GM19463 (cell line): Measurements from ENCODE around the gene C9orf50.
A peak's percentile ranks its signal among the peaks of the same experiment; 100 is the strongest.

Experiments
- ATAC-seq: cut with Tn5 transposase; IDR thresholded peaks from one replicate; pipeline ENCODE4 v1.9.1; 2021; ENCODE audit warnings: mild to moderate bottlenecking, moderate library complexity; ENCODE audit not compliant: unreplicated experiment

The C9orf50 gene

DNA sequence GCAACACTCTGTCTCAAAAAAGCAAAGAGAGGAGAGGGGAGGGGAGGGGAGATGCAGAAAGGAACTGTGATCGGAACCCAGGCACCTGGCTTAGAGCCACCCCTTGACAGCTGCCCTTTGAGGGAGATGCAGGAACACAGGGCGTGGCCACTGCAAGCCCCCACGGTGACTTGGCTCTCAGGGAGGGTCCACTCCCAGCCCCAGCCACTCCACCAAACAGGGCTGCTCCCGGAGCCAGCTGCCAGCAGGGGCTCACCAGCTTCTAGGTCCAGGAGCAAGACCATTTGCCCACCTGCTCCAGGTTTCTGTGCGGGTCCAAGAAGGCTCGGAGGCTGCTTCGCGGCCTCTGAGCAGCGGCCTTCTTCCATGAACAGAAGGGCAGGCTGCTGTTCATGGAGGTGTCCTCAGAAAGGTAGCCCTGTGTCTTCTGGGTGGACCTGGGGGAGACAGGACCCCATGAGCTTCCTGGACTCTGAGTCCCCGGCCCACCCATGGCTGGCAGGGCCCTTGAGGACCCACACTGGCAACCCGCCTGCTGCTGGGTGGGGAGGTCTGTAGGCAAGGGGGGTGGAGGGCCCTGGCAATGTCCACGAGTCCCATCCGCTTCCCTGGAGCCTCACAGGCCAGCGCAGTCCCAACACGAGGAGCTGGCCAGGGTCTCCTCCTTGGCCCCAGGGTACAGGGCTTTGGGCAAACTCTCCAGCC is 7.9 kb downstream of the C9orf50 start:
- no peak for ATAC-seq

DNA sequence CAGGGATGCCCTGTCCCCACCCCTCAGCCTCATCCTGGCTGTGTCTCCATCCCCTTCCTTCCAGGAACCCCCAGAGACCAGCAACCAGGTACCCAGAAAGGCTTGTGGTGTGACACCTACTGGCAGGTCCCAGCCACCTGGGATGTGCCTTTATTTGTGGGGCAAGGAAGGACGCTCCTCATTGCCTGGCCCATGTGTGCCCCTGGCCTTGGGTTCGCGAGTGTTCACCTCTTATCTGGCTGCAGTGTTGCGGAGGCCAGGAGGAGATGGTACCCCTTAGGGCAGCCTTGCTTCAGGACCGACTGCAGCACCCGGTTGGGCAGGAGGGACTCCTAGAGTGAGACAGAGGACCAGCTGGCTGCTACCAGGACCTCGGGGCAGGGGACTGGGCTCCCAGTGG is 8.8 kb downstream of the C9orf50 start:
- ATAC-seq = no peak

DNA sequence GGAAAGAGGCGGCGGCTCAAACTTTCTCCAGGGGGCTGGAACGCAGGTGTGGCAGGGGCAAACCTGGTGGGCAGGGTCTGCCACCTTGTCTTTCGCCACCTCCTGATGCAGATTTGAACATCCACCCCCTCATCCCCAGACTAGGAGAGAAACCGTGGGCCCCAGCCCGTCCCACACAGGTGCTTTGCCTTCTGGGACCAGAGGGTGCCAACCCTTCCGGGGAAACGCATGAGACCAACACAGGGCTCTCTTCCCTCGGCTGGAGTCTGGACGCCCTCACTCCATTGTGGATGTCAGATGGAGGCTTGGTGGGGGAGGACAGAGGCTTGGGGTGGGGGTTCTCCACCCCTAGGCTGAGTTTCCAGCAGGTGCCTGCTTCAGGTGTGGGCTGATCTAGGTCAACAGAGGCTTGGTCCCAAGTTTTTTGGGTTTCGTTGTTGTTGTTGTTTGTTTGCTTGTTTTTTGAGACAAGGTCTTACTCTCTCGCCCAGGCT is 9.5 kb downstream of the C9orf50 start:
- ATAC-seq = no peak

DNA sequence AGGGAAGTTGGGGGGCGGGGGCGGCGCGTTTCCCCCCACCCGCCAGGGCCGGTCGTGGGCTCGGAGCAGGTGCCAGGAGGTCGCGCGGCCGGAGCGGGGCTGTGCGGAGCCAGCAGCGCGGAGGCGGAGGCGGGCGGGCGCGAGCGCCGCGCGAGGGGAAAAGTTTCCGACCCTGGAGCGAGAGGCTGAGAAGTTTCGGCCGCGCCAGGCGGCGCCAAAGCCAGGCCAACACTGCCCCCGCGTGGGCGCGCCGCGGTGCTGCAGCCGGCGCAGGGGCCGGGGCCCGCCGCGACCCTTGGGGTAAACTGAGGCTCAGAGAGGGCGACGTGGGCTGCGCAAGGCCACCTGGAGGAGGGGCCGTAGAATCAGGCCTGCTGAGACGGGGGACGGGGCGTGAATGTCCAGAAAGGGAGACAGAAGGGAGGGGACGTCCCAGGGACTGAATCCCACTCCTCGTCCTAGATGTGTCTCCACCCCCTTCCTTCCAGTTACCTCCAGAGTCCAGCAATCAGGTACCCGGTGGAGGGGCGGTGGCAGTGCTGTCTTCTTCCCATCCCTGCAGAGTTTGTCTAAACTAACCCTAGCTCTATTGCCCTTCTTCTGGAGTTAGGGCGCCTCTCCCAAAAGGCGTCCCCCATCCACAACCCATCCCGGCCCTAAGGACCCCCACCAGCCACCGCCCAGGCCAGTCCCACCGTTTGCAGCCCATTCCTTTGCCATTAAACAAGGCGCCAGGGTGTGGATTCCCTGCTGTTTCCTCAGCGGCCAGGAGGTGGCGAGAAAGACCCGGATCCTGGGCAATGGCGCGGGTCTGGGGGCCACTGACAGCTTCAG is 10.2 kb downstream of the C9orf50 start:
- ATAC-seq = peak; percentile 53

DNA sequence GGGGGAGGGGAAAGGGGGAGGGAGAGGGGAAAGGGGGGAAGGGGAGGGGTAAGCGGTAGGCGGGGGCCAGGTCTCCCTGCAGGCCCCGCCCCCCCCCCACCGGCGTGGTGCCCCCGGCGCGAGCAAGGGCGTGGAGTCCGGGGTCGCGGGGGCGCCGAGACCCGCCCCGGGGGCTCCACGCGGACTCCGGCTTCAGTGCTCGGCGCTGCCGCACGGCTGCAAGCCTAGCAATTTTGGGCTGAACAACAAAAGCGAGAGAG is 10.8 kb downstream of the C9orf50 start:
- ATAC-seq = no peak

DNA sequence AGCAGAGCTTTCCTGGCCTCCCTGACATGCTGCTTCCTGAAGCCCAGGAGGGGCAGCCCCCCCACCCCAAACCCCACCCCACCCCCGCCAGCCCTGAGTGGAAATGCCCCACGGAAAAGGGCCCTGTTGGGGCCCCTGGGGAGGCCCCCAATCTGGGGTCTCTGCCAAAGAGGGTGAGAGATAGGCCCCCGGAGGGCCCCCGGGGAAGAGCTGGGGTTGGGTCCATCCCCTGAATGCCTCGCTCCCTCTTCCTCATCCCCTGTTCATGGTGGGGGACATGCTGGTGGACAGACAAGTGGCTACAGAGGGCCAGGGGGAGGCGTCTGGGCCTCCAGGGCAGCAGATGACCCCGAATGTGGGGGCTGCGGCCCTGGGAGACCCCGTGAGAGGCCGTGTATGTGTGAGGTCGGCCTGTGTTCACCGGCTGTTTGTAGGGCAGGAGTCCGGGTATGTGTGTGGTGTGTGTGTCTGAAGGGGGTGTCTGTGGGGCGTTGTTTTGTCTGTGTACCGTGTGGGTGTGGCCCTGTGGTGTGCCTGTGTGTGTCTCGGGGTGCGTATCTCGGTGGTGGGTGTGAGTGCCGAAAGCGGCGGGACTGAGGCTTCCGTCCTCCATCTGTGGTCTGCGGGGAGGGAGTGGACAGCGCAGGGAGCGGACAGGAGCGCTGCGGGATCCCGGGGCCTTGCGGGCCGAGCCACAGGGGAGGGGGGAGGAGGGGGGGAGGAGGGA is 11.3 kb downstream of the C9orf50 start:
- ATAC-seq = no peak

DNA sequence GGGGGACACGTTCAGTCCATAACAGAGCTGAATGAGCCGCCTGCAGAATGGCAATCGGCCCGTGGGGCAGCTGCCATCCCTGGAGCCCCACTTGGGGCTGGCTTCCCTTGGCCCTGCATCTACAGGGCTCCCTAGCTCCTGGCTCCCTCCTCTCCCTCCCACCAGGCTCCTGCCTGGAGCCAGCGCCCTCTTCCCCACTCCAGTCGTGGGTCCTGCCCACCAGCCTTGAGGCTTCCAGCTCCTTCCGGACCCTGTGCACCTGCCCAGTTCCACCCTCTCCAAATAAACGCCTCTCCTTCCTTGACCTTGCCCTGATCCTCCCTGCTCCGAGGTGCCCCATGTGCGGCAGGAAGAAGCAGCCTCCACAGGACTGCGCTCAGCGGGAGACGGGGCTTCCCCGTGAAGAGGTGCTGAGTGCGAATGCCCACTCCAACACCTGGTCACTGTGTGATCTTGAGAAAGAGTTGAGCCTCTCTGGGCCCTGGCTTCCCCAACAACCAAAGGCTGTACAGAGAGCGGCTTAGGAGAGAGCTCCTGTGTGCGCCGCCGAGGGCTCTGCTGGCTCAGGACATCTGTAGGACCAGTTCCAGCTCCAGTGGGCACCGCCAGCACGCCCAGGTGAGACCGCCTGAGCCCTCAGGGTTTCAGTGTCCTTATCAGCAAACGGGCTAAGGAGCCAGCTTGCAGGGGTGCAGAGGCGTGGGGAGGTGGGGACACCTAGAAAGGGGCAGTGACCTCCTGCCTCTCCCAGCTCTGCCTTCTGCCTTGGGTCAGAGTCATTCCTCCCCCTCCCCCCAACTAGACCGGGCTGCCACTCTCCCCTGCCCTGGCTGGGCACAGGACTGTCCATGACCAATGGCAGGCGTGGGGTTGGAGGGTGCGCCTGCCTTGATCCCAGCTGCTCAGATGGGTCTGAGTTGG is 12.1 kb downstream of the C9orf50 start:
- ATAC-seq = no peak

DNA sequence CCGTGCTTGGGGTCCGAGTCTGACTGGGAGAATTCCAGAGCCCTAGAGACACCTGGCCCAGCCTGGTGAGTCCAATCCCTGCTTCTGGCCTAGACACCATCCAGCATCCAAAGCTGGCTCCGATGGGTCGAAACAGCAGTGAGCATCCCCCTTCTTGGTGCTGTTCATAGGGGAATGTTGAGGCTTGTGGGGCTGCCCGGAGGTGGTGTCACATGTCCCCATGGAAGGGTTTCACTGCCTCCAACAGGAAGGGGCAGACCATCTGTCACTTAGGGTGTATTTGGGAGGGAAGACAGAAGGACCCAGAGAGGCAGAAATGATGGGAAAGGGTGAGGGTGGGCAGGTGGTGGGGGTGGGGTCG is 13.9 kb downstream of the C9orf50 start:
- ATAC-seq = no peak

DNA sequence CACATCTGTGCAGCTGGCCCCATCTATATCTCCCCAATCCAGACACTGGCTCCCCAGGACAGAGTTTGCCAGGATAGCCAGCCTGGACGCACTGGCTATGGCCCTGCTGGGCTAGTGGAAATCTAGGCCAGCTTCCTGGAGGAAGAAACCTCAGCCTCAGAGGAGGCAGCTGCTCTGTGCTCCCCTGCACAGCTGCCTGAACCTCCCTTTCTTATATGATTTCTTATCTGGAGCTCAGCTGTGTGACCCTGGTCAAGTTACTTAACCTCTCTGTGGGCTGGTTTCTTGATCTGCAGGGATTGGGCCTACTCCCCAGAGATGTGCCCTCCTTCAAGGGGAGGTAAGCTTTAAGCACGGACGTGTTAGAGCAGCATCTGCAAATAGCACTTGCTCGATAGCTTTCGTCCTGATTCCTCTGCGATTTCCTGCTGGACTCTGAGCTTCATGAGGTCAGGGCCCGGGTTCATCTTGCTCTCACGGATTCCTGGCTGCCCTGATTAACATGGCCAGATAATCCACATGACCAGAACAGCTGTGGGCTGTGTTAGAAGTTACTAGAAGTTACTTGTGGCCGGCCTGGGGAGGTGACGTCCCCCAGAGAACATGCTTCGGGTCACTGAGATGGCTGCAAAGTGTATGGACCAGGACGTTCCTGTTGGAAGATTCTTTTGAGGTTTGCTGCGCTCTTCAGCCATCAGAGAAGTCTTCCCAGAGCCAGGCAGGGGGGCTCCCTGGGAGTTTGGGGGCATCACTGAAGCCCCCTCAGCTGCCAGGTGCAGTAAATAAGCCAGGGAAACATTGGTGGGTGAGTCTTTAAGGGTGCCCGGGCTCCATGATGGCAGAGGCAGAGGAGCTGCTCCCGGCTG is 14.5 kb downstream of the C9orf50 start:
- ATAC-seq = no peak

DNA sequence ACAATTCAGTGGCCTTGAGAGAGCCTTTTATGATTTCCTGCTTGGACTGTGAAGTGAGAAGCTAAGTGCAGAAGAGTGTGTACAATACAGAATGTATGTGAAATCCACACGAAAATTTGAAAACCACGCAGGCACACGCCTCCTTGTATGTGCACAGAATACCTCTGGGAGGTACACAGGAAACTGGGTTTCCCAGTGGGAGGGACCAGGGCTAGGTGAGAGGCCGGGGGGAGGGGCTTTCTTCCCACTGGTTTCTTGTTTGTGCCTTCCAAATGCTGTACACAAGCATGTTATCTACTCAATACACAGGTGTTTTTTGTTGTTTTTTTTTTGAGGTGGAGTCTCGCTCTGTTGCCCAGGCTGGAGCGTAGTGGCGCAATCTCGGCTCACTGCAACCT is 16.1 kb downstream of the C9orf50 start:
- no peak for ATAC-seq

DNA sequence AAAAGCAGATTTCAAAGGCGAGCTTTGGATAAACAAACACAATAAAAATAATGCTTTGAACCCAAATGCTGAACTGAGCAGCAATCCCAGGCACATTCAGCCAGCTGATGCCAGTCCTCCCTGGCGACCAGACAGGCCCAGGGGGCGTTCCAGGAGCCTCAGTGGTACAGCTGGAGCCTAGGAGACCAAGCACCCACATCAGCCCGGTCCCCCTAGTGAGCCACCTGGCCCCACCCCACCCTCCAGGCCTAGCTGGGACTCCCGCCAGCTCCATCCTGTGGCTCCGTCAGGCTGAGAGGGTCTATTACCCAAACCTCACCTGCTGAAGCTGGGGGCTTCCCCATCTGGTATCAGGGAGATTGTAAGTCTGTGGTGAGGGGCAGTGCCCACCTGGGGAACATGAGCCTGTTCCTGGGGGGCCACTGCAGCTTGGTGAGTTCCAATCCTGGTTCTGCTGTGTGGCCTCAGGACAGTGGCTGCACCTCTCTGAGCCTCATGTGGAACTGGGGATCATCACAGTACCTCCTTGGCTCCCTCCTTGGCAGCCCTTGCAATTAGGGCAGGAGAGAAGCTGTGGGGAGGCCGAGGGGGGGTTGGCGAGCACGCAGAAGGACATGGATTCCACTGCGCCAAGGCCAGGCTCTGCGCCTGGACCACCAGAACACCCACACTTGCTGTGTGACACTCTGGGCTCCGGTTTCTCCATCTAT is 16.7 kb downstream of the C9orf50 start:
- ATAC-seq = no peak

DNA sequence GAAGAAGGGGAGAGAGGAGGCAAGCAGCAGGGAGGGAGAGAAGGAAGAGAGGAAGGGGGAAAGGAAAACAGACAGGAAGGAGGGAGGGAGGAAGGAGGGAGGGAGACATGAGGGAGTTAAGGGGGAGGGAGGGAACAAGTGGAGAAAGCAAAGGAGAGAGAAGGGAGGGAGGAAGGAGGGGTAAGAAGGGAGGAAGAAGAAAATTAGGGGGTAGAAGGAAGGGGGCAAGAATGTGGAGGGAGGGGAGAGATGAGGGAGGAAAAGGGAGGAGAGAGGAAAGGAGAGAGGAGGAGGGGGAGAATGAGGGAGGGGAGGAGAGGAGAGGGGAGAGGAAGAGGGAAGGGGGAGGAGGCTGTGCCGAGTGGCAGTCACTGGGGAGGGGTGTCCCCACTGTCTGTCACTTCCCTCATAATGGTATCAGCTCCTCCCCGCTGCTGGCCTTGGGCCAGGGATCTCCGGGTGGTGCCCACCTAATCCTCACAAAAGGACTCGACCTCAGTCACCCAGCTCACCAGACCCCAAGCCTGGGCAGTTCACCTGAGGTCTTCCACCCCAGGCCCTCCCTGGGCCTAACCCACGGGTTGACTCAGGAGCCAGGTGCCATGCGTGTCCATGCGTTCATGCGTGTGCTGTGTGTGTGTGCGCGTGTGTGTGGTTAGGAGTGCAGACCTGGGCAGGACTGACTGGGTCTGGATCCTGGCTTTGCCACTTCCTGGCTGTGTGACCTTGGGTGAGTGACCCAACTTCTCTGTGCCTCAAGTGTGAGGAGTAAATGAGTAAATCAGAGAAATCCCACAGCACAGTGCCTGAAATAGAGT is 18.1 kb downstream of the C9orf50 start:
- no peak for ATAC-seq

DNA sequence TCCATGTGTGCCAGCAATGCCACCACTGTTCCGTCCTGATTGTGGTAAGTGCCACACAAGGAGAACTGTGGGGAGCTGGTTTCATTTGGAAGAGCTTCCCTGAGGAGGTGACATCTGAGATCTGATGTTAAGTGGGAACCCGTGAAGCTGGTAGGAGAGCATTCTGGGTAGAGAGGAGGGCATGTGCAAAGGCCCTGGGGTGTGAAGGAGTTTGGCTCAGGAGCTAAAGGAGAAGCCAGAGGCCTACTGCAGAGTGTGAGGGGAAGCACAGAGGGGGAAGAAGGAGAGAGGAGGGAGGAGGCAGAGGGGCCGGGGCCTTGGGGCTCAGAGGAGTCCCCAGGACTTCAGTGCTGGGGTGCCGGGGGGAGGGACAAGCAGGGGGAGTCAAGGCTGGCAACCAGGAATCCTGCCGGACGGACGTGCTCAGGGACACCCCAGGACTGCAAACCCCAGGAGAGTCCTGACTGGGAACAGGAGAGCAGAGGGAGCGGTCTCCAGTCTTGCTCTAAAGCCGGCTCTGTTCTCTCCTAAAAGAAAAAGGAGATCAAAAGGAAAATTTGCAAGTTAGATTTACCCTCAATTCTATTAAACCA is 19.7 kb downstream of the C9orf50 start:
- no peak for ATAC-seq

DNA sequence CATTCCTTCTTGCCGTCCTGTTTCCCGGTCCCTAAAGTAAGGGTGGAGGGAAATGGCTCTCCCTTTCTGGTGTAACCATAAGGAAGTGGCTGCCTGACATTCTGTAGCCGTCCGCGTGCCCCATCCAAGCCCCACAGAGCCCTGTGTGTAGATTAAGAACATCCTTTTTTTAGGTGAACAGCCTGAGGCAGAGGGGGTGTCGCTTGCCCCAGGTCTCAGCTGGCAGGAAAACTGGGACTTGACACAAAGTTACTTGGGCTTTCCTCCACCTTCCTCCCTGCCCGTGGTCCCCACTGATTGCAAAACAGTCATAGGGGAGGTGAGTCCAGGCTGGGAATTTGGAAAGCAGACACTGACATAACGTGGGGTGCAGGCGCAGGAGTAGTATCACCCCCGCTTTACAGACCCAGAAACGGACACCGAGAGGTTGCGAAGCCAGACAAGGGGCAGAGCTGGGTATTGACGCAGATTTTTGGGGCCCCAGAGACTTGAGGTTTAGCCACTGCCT is 22.8 kb downstream of the C9orf50 start:
- no peak for ATAC-seq

DNA sequence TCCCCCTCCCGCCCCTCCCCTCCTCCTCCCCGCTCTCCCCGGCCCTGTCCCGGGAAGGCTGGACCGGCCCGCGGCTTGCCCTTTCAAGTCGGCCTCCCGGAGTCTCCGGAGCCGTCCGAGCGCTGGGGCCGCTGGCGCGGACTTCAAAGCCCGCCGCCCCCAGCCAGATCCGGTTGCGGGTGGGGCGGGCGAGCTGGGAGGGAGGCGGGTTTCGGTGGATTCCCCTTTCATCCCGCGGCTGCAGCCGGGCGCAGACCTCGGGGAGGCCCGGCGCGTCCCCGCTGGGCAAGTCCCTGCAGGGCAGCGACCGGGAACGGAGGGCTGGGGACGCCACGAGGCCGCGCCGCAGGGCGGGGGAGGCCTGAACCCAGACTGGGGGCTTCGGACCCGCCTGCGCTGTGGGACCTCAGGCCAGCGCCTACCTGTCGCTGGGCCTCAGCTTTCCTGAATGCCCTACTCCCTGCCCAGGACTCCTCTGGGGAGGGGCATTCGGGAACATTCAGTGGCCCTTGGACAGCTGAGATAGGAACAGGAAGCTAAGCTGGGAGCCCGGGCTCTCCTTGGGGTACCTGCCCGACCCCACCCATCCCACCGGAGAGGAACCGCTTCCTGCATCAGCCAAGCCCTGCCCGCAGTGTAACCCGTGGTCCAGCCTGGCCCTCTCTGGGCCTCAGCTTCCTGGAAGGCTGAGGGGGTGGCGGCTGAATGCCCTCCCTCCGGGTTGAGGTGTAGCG is 23.4 kb downstream of the C9orf50 start:
- ATAC-seq = peak; percentile 58

DNA sequence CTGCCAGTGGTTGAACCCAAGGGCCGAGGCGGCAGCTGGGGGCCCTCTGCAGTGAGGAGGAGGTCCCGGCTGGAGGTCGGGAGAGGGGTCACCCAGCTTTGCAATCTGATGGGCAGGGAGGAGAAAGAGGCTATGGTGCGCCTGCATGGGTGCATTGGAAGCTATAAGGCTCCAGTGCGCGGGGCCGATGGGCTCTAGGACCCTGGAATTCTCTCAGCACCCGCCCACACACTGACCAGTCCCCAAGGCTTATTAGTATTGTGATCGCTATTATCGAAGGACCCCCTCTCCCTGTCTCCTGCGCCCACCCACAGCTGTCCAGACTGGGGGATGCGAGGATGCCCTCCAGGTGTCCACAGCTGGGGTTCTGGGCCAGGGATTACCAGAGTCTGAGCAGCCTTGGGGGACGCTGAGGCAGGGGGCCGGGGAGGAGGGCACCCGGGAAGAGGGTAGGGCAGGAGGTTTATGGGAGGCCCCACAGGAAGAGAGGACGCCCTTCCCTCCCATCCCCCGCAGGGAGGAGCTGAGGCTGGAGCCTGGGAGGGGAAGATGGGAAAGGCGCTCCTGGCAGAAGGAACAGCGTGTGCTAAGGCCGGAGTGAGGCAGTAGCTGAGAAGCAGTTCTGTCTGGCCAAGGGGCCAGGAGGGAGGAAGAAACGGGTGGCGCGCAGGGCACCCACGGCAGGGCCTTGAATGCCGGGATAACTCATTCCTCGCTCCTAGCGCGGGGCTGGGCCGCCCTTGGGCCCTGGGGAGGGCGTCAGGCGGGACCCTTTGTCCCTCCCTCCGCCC is 24.2 kb downstream of the C9orf50 start:
- peak; percentile 25 for ATAC-seq
